Activated T-helper 2 cell treated with anti-CD3 and anti-CD28 coated beads, Interferon-gamma antibody, Interleukin-2, Interleukin-4, amounts not matched to agents 10 μg/mL and 5 μg/mL and 100 μg/mL, durations not matched to agents 14 hours and 24 hours and 36 hours (primary cell): Measurements from ENCODE around the gene EME1. TPM values are rescaled to one million over a fixed set of nuclear protein-coding genes. Genes with fewer than 3 reads are reported as not detected.
A peak's percentile ranks its signal among the peaks of the same experiment; 100 is the strongest.

Experiments
- DNase-seq: peaks from one replicate; pipeline ENCODE4 v3.0.0; 2021; ENCODE audit warnings: low spot score
- H3K27ac Mint-ChIP-seq: one replicate; pipeline ENCODE4 v1.8.0; 2021; ENCODE audit warnings: mixed read lengths
- H3K27me3 Mint-ChIP-seq: one replicate; pipeline ENCODE4 v1.8.0; 2021; ENCODE audit warnings: low read depth, mixed read lengths
- H3K36me3 Mint-ChIP-seq: one replicate; pipeline ENCODE4 v1.8.0; 2021; ENCODE audit warnings: low read depth, mixed read lengths
- H3K4me1 Mint-ChIP-seq: one replicate; pipeline ENCODE4 v1.8.0; 2021; ENCODE audit warnings: low read depth, mixed read lengths
- H3K4me3 Mint-ChIP-seq: one replicate; pipeline ENCODE4 v1.8.0; 2021; ENCODE audit warnings: low read depth, mild to moderate bottlenecking, moderate library complexity, mixed read lengths
- H3K9me3 Mint-ChIP-seq: one replicate; pipeline ENCODE4 v1.8.0; 2021; ENCODE audit warnings: mixed read lengths
- intact Hi-C: fragments of 100-400 bp; cut with micrococcal nuclease; formaldehyde crosslinking; loops from one replicate; pipeline ENCODE4 v1.15.1; 2023
- total RNA-seq: library from RNA; stranded (reverse); gene quantifications from 2 replicates; pipeline ENCODE4 v1.2.3, GENCODE V29; 2022

The EME1 gene
- total RNA-seq, 1 donor from 2014 or later = 28.6 TPM

- no peak for DNase-seq
- Mint-ChIP-seq H3K36me3 (peaks cover 52% of the 10 kb centered on the region), H3K4me3 (no peak overlapping the region), H3K27me3 (no peaks in the 10 kb centered on the region), H3K9me3 (no peaks in the 10 kb centered on the region), H3K27ac (no peak overlapping the region), H3K4me1 (peaks cover 18% of the 10 kb centered on the region)
- intact Hi-C loops = loop anchor here (10.0 kb wide), 1 partner anchor 779 kb away; the partner anchor contains the start of gene NME1
Observed at GRCh38 chr17:50375858-50376538, 3.0 kb downstream of the EME1 start.

GRCh38 chr17:50379351-50380132 lies 6.5 kb downstream of the EME1 start:
- no peak overlapping the region for H3K4me3 Mint-ChIP-seq
- peaks cover 61% of the 10 kb centered on the region for H3K36me3 Mint-ChIP-seq
- no peaks in the 10 kb centered on the region for H3K9me3 Mint-ChIP-seq
- H3K27me3 Mint-ChIP-seq = no peaks in the 10 kb centered on the region
- intact Hi-C loops = loop anchor here (2.0 to 10.0 kb wide), 2 partner anchors 17 to 775 kb away; partner anchors contain the start of genes LRRC59 and NME1
- no peak overlapping the region for H3K27ac Mint-ChIP-seq
- no peaks in the 10 kb centered on the region for H3K4me1 Mint-ChIP-seq
- no peak for DNase-seq

GRCh38 chr17:50380369-50381259 lies 7.6 kb downstream of the EME1 start:
- intact Hi-C loops = loop anchor here (2.0 kb wide), 1 partner anchor 16 kb away; the partner anchor contains the start of gene LRRC59
- H3K4me3 Mint-ChIP-seq = no peak overlapping the region
- no peaks in the 10 kb centered on the region for H3K27me3 Mint-ChIP-seq

GRCh38 chr17:50381260-50381815 lies 8.3 kb downstream of the EME1 start:
- Mint-ChIP-seq H3K4me3 (no peak overlapping the region), H3K4me1 (peaks cover 1% of the 10 kb centered on the region), H3K27me3 (no peaks in the 10 kb centered on the region), H3K36me3 (peaks cover 71% of the 10 kb centered on the region), H3K27ac (no peak overlapping the region), H3K9me3 (no peaks in the 10 kb centered on the region)
- no peak for DNase-seq
- intact Hi-C loops = loop anchor here (2.0 kb wide), 1 partner anchor 15 kb away; the partner anchor contains the start of gene LRRC59

More at GRCh38 chr17:50380369-50381259, 7.6 kb downstream of the EME1 start:
- H3K27ac Mint-ChIP-seq = no peak overlapping the region
- no peaks in the 10 kb centered on the region for H3K9me3 Mint-ChIP-seq
- peaks cover 1% of the 10 kb centered on the region for H3K4me1 Mint-ChIP-seq
- peaks cover 69% of the 10 kb centered on the region for H3K36me3 Mint-ChIP-seq
- DNase-seq = no peak

GRCh38 chr17:50381920-50382319 lies 8.9 kb downstream of the EME1 start:
- H3K4me1 Mint-ChIP-seq = peaks cover 3% of the 10 kb centered on the region
- no peaks in the 10 kb centered on the region for H3K9me3 Mint-ChIP-seq
- DNase-seq = no peak
- H3K4me3 Mint-ChIP-seq = no peak overlapping the region
- intact Hi-C loops = loop anchor here (2.0 kb wide), 1 partner anchor 15 kb away; the partner anchor contains the start of gene LRRC59
- no peaks in the 10 kb centered on the region for H3K27me3 Mint-ChIP-seq
- H3K27ac Mint-ChIP-seq = no peak overlapping the region
- H3K36me3 Mint-ChIP-seq = peaks cover 77% of the 10 kb centered on the region

- Mint-ChIP-seq H3K27ac (no peak overlapping the region), H3K36me3 (peaks cover 80% of the 10 kb centered on the region), H3K4me3 (no peak overlapping the region), H3K27me3 (no peaks in the 10 kb centered on the region), H3K4me1 (peaks cover 3% of the 10 kb centered on the region), H3K9me3 (no peaks in the 10 kb centered on the region)
- intact Hi-C loops = no loop called here
- DNase-seq = no peak
Observed at GRCh38 chr17:50382931-50383330, 9.9 kb downstream of the EME1 start.

GRCh38 chr17:50386510-50386909 lies 13.5 kb downstream of the EME1 start:
- peaks cover 3% of the 10 kb centered on the region for H3K4me1 Mint-ChIP-seq

GRCh38 chr17:50388728-50389127 lies 15.7 kb downstream of the EME1 start:
- Mint-ChIP-seq H3K36me3 (peaks cover 82% of the 10 kb centered on the region), H3K27me3 (no peaks in the 10 kb centered on the region), H3K4me3 (no peak overlapping the region), H3K27ac (no peak overlapping the region), H3K4me1 (peaks cover 3% of the 10 kb centered on the region), H3K9me3 (no peaks in the 10 kb centered on the region)
- intact Hi-C loops = no loop called here
- DNase-seq = no peak

More at GRCh38 chr17:50386510-50386909, 13.5 kb downstream of the EME1 start:
- Mint-ChIP-seq H3K36me3 (peaks cover 83% of the 10 kb centered on the region), H3K9me3 (no peaks in the 10 kb centered on the region), H3K27ac (no peak overlapping the region), H3K27me3 (no peaks in the 10 kb centered on the region), H3K4me3 (no peak overlapping the region)
- no peak for DNase-seq
- intact Hi-C loops = no loop called here

GRCh38 chr17:50389534-50389933 lies 16.5 kb downstream of the EME1 start:
- Mint-ChIP-seq H3K4me1 (peaks cover 6% of the 10 kb centered on the region), H3K27me3 (no peaks in the 10 kb centered on the region), H3K9me3 (no peaks in the 10 kb centered on the region), H3K27ac (no peak overlapping the region), H3K36me3 (peaks cover 85% of the 10 kb centered on the region), H3K4me3 (no peak overlapping the region)
- no peak for DNase-seq
- intact Hi-C loops = no loop called here

- intact Hi-C loops = no loop called here
- no peak overlapping the region for H3K4me3 Mint-ChIP-seq
- DNase-seq = no peak
Observed at GRCh38 chr17:50392621-50393020, 19.6 kb downstream of the EME1 start.

GRCh38 chr17:50393700-50394099 lies 20.7 kb downstream of the EME1 start:
- DNase-seq = no peak
- H3K4me3 Mint-ChIP-seq = no peak overlapping the region
- peaks cover 24% of the 10 kb centered on the region for H3K4me1 Mint-ChIP-seq
- H3K27ac Mint-ChIP-seq = no peak overlapping the region
- no peaks in the 10 kb centered on the region for H3K27me3 Mint-ChIP-seq
- H3K9me3 Mint-ChIP-seq = no peaks in the 10 kb centered on the region
- peaks cover 67% of the 10 kb centered on the region for H3K36me3 Mint-ChIP-seq
- intact Hi-C loops = no loop called here

More at GRCh38 chr17:50392621-50393020, 19.6 kb downstream of the EME1 start:
- Mint-ChIP-seq H3K9me3 (no peaks in the 10 kb centered on the region), H3K36me3 (peaks cover 75% of the 10 kb centered on the region), H3K27ac (no peak overlapping the region), H3K4me1 (peaks cover 21% of the 10 kb centered on the region), H3K27me3 (no peaks in the 10 kb centered on the region)

GRCh38 chr17:50394711-50395110 lies 21.7 kb downstream of the EME1 start:
- Mint-ChIP-seq H3K27ac (no peak overlapping the region), H3K9me3 (peaks cover 2% of the 10 kb centered on the region), H3K4me3 (peak overlapping the region; percentile 99), H3K36me3 (peaks cover 61% of the 10 kb centered on the region), H3K27me3 (no peaks in the 10 kb centered on the region), H3K4me1 (peaks cover 24% of the 10 kb centered on the region)
- intact Hi-C loops = no loop called here
- no peak for DNase-seq
